Prostate gland (tissue), 2 donors: ENCODE data around the gene ANKRD42. TPM values are rescaled to one million over a fixed set of nuclear protein-coding genes. Genes with fewer than 3 reads are reported as not detected.
A peak's percentile ranks its signal among the peaks of the same experiment; 100 is the strongest.

ENCODE experiments used
- DNase-seq: peaks from one replicate; pipeline ENCODE4 v3.0.0-alpha.2; 2019; ENCODE audit warnings: low spot score
- H3K27ac ChIP-seq, 2 donors: fragments of 200-600 bp; sonication (generic); 2 replicates each; pipeline ENCODE4 v1.5.1; 2017 to 2019
- H3K27me3 ChIP-seq: fragments of 200-600 bp; sonication (generic); replicated peaks from 2 replicates; pipeline ENCODE4 v1.5.1; 2019; ENCODE audit not compliant: insufficient read depth
- H3K36me3 ChIP-seq, 2 donors: fragments of 200-600 bp; sonication (generic); 1 replicate in 1 of 2; 2 replicates in 1 of 2; pipeline versions ENCODE4 v1.5.1 to v1.8.1; 2017 to 2019
- H3K4me1 ChIP-seq: fragments of 200-600 bp; sonication (generic); replicated peaks from 2 replicates; pipeline ENCODE4 v1.5.1; 2019
- H3K4me3 ChIP-seq, 2 donors: fragments of 200-600 bp; sonication (generic); 2 replicates each; pipeline ENCODE4 v1.5.1; 2017 to 2019
- H3K9me3 ChIP-seq: fragments of 200-600 bp; sonication (generic); 2 replicates; pipeline ENCODE4 v1.5.1; 2017
- CTCF ChIP-seq, 4 experiments: fragments of 200-600 bp in 2 of 4; fragments of 450-650 bp in 2 of 4; sonication (generic) in 2 of 4; IDR thresholded peaks; 1 replicate in 3 of 4; 2 replicates in 1 of 4; pipeline ENCODE4 v1.5.1; 2016 to 2019; ENCODE audit warnings: antibody characterized with exemption in 4 of 4, mild to moderate bottlenecking in 2 of 4, moderate library complexity in 2 of 4
- POLR2A ChIP-seq: fragments of 450-650 bp; IDR thresholded peaks from one replicate; pipeline ENCODE4 v1.6.1; 2016; ENCODE audit warnings: antibody characterized with exemption, mild to moderate bottlenecking
- POLR2AphosphoS5 ChIP-seq: sonication (generic); formaldehyde crosslinking; IDR thresholded peaks from one replicate; pipeline ENCODE4 v1.6.1; 2017; ENCODE audit warnings: antibody characterized with exemption
- WGBS: methylation state at CpG from one replicate; pipeline ENCODE4 v1.1.5; 2018; 5-methylcytosine and 5-hydroxymethylcytosine counted together
- intact Hi-C: fragments of 100-400 bp; cut with DNase I; formaldehyde crosslinking; loops from one replicate; pipeline ENCODE4 v1.14.2; 2022
- total RNA-seq, 2 donors: library from RNA; depleted of rRNA; stranded (reverse); fragments of >200 nt; gene quantifications; one replicate each; pipeline ENCODE4 v1.1.0, GENCODE V29; 2016

ANKRD42 gene
- total RNA-seq, 2 donors from 2014 or later, result 11.6 to 24.5 TPM

GRCh38 chr11:83194281-83195142 lies 1.0 kb downstream of the ANKRD42 start:
- peak; percentile 32 for TF ChIP-seq POLR2AphosphoS5
- TF ChIP-seq CTCF (IDR thresholded peaks at IDR 0.05), result no peak
- Histone ChIP-seq H3K9me3 (no peaks in the 10 kb centered on the region), H3K4me3 (peak overlapping the region; percentile 49 to 62), H3K4me1 (peaks cover 10% of the 10 kb centered on the region), H3K36me3 (peaks cover 0 to 6% of the 10 kb centered on the region in 2 donors), H3K27ac (peak overlapping the region; percentile 80 to 85), H3K27me3 (no peaks in the 10 kb centered on the region)
- 3% methylated on average over 35 of the region's 35 CpGs for WGBS
- intact Hi-C loops, result loop anchor here (5.0 to 10.0 kb wide), 3 partner anchors 37 to 292 kb away; partner anchors contain the start of genes DDIAS, PCF11, PRCP and RAB30
- peak; percentile 40 for DNase-seq

GRCh38 chr11:83195143-83195466 lies 1.6 kb downstream of the ANKRD42 start:
- TF ChIP-seq POLR2AphosphoS5, result no peak
- no peak for TF ChIP-seq CTCF (IDR thresholded peaks at IDR 0.05)
- TF ChIP-seq POLR2A, result no peak
- 26% methylated on average over 4 of the region's 4 CpGs for WGBS
- intact Hi-C loops, result loop anchor here (10.0 kb wide), 1 partner anchor 120 kb away; the partner anchor contains the start of gene RAB30
- Histone ChIP-seq H3K27me3 (no peaks in the 10 kb centered on the region), H3K4me3 (peak overlapping the region; percentile 49 to 62), H3K36me3 (peaks cover 0 to 6% of the 10 kb centered on the region in 2 donors), H3K27ac (peak overlapping the region; percentile 80 to 85), H3K9me3 (no peaks in the 10 kb centered on the region), H3K4me1 (peaks cover 10% of the 10 kb centered on the region)
- no peak for DNase-seq

- intact Hi-C loops, result loop anchor here (10.0 kb wide), 1 partner anchor 121 kb away; the partner anchor contains the start of gene RAB30
- H3K27me3 ChIP-seq, result no peaks in the 10 kb centered on the region
- H3K9me3 ChIP-seq, result no peaks in the 10 kb centered on the region
- TF ChIP-seq CTCF (IDR thresholded peaks at IDR 0.05) (no peak), POLR2A (no peak), POLR2AphosphoS5 (no peak)
- H3K4me1 ChIP-seq, result peaks cover 10% of the 10 kb centered on the region
- no peak overlapping the region for H3K4me3 ChIP-seq
- H3K27ac ChIP-seq, result no peak overlapping the region
- peaks cover 0 to under 1% of the 10 kb centered on the region in 2 donors for H3K36me3 ChIP-seq
- DNase-seq, result no peak
- WGBS, result 97% methylated on average over 8 of the region's 8 CpGs
These were observed 2.1 kb downstream of the ANKRD42 start for GRCh38 chr11:83195649-83196048.

GRCh38 chr11:83200035-83200434 lies 6.5 kb downstream of the ANKRD42 start:
- Histone ChIP-seq H3K27me3 (no peaks in the 10 kb centered on the region), H3K4me3 (no peak overlapping the region), H3K9me3 (no peaks in the 10 kb centered on the region), H3K27ac (no peak overlapping the region), H3K36me3 (no peaks in the 10 kb centered on the region), H3K4me1 (peaks cover 2% of the 10 kb centered on the region)
- intact Hi-C loops, result no loop called here
- no peak for TF ChIP-seq POLR2AphosphoS5
- TF ChIP-seq POLR2A, result no peak
- no peak for TF ChIP-seq CTCF (IDR thresholded peaks at IDR 0.05)
- no peak for DNase-seq
- WGBS, result 61% methylated on average over 1 of the region's 1 CpG
